Activated CD8-positive, alpha-beta memory T cell treated with anti-CD3 and anti-CD28 coated beads, Interleukin-2, amount 50 U/mL, for 48 hours (primary cell): ENCODE measurements around the gene HSPH1.
"Not testable (repeated sequence)": the region's sequence is repeated elsewhere in the genome, so short reads cannot be mapped to it uniquely, and the experiment has no call there.

Experiments
- DNase-seq: peaks from one replicate; pipeline ENCODE4 v3.0.0-alpha.2; 2020

HSPH1 gene

GRCh38 chr13:31122544-31123260 lies 39.0 kb downstream of the HSPH1 start:
- no peak for DNase-seq

- DNase-seq, result no peak
Measured at GRCh38 chr13:31122143-31122542, 39.6 kb downstream of the HSPH1 start.

GRCh38 chr13:31121379-31122140 lies 40.1 kb downstream of the HSPH1 start:
- DNase-seq, result no peak

GRCh38 chr13:31119966-31120700 lies 41.6 kb downstream of the HSPH1 start:
- no peak for DNase-seq

GRCh38 chr13:31119526-31119925 lies 42.2 kb downstream of the HSPH1 start:
- no peak for DNase-seq

GRCh38 chr13:31116224-31116623 lies 45.5 kb downstream of the HSPH1 start:
- no peak for DNase-seq

GRCh38 chr13:31115616-31116015 lies 46.1 kb downstream of the HSPH1 start:
- DNase-seq, result no peak

- DNase-seq, result no peak
Measured at GRCh38 chr13:31114641-31115040, 47.1 kb downstream of the HSPH1 start.

- no peak for DNase-seq
Measured at GRCh38 chr13:31111136-31111535, 50.6 kb downstream of the HSPH1 start.

- DNase-seq, result no peak
Measured at GRCh38 chr13:31110617-31111016, 51.1 kb downstream of the HSPH1 start.

- no peak for DNase-seq
Measured at GRCh38 chr13:31110169-31110568, 51.5 kb downstream of the HSPH1 start.

GRCh38 chr13:31107109-31107508 lies 54.6 kb downstream of the HSPH1 start:
- no peak for DNase-seq

GRCh38 chr13:31105856-31106255 lies 55.8 kb downstream of the HSPH1 start:
- no peak for DNase-seq

- DNase-seq, result no peak
Measured at GRCh38 chr13:31105020-31105795, 56.5 kb downstream of the HSPH1 start.

- DNase-seq, result no peak
Measured at GRCh38 chr13:31102905-31103304, 58.8 kb downstream of the HSPH1 start.

GRCh38 chr13:31101472-31102170 lies 60.1 kb downstream of the HSPH1 start:
- DNase-seq, result no peak

GRCh38 chr13:31100721-31101120 lies 61.0 kb downstream of the HSPH1 start:
- no peak for DNase-seq

- DNase-seq, result not testable (repeated sequence)
Measured at GRCh38 chr13:31097911-31098434, 63.7 kb downstream of the HSPH1 start.

- no peak for DNase-seq
Measured at GRCh38 chr13:31096654-31097302, 64.9 kb downstream of the HSPH1 start.

GRCh38 chr13:31094331-31095015 lies 67.2 kb downstream of the HSPH1 start:
- no peak for DNase-seq
